Endothelial cell of umbilical vein (primary cell): ENCODE data around the gene HIVEP1. TPM values are rescaled to one million over a fixed set of nuclear protein-coding genes. Genes with fewer than 3 reads are reported as not detected.

Experiments used
- BruUV-seq: library from RNA; stranded (reverse); fragments of 400-500 nt; replicated peaks from 2 replicates; lab custom pipeline; 2021; lab: Mats Ljungman, UMichigan
- CTCF ChIA-PET: fragments of 300-600, 350-600 bp; sonication (Branson Sonifier 250); formaldehyde crosslinking; loops from one replicate; lab custom pipeline; 2021; ENCODE audit warnings: antibody characterized with exemption, inconsistent platforms; lab: Charles Lee
- POLR2A ChIA-PET: fragments of 300-600, 350-600 bp; sonication (Branson Sonifier 250); formaldehyde crosslinking; loops from one replicate; lab custom pipeline; 2021; ENCODE audit warnings: antibody characterized with exemption, inconsistent platforms; lab: Charles Lee
- DNase-seq: peaks from one replicate; pipeline ENCODE4 v3.0.0-alpha.2; 2011; ENCODE audit warnings: low read depth, low spot score
- FAIRE-seq: peaks from 2 replicates; lab custom pipeline; 2011; peaks lifted over from hg19 to GRCh38; lab: Jason Lieb, UNC
- H2AFZ ChIP-seq: 2 replicates; pipeline ENCODE4 v1.6.0; 2012; ENCODE audit warnings: low read depth, low read length, control low read depth, inconsistent platforms
- H3K27ac ChIP-seq: 2 replicates; pipeline ENCODE4 v1.5.1; 2011; ENCODE audit warnings: low read depth, mild to moderate bottlenecking, control low read depth, low read length, moderate library complexity; ENCODE audit not compliant: insufficient read depth
- H3K27me3 ChIP-seq, 2 experiments: 2 replicates each; pipeline versions ENCODE4 v1.6.0 to v1.6.1; 2011; ENCODE audit warnings: low read length in 2 of 2, mixed read lengths in 1 of 2; ENCODE audit not compliant: control insufficient read depth in 2 of 2, insufficient read depth in 2 of 2
- H3K36me3 ChIP-seq, 2 experiments: 2 replicates in 1 of 2; 3 replicates in 1 of 2; pipeline ENCODE4 v1.5.1; 2011; ENCODE audit warnings: low read length in 2 of 2, mild to moderate bottlenecking in 1 of 2, moderate library complexity in 1 of 2; ENCODE audit not compliant: control insufficient read depth in 2 of 2, insufficient read depth in 2 of 2; ENCODE audit errors: extremely low read depth in 1 of 2
- H3K4me1 ChIP-seq: 3 replicates; pipeline ENCODE4 v1.5.1; 2011; ENCODE audit warnings: mild to moderate bottlenecking, low read length; ENCODE audit not compliant: control insufficient read depth, insufficient read depth; ENCODE audit errors: extremely low read depth
- H3K4me2 ChIP-seq: 2 replicates; pipeline ENCODE4 v1.6.1; 2011; ENCODE audit warnings: low read length, control low read depth, mixed read lengths; ENCODE audit not compliant: insufficient read depth
- H3K4me3 ChIP-seq, 3 experiments: fragments of 200-600 bp in 1 of 3; sonication (generic), shearing (Covaris generic) in 1 of 3; replicated peaks in 1 of 3; 2 replicates each; pipeline ENCODE4 v1.5.1; 2011 to 2016; ENCODE audit warnings: control low read depth in 3 of 3, low read length in 3 of 3, mild to moderate bottlenecking in 2 of 3, inconsistent platforms in 1 of 3, low read depth in 1 of 3, moderate library complexity in 1 of 3; ENCODE audit not compliant: insufficient read depth in 1 of 3
- H3K79me2 ChIP-seq: 2 replicates; pipeline ENCODE4 v1.6.0; 2012; ENCODE audit warnings: low read length, inconsistent platforms; ENCODE audit not compliant: control insufficient read depth, insufficient read depth
- H3K9ac ChIP-seq: replicated peaks from 2 replicates; pipeline ENCODE3; 2011; ENCODE audit warnings: low read length, control low read depth; ENCODE audit not compliant: insufficient read depth; ENCODE audit errors: extremely low read depth
- H3K9me1 ChIP-seq: replicated peaks from 3 replicates; pipeline ENCODE4 v1.6.0; 2011; ENCODE audit warnings: mild to moderate bottlenecking, low read length; ENCODE audit not compliant: control insufficient read depth, insufficient read depth; ENCODE audit errors: extremely low read depth
- H3K9me3 ChIP-seq: replicated peaks from 2 replicates; pipeline ENCODE4 v1.5.1; 2012; ENCODE audit warnings: low read length, inconsistent platforms; ENCODE audit not compliant: control insufficient read depth, insufficient read depth
- H4K20me1 ChIP-seq: replicated peaks from 2 replicates; pipeline ENCODE3; 2011; ENCODE audit warnings: mild to moderate bottlenecking, low read length; ENCODE audit not compliant: control insufficient read depth, insufficient read depth; ENCODE audit errors: extremely low read depth
- FOS ChIP-seq: IDR thresholded peaks from 2 replicates; pipeline ENCODE4 v1.6.1; 2011; ENCODE audit warnings: mild to moderate bottlenecking, low read length, moderate library complexity, borderline replicate concordance; ENCODE audit not compliant: insufficient read depth
- GATA2 ChIP-seq: IDR thresholded peaks from 2 replicates; pipeline ENCODE4 v1.7.0; 2011; ENCODE audit warnings: low read depth, mild to moderate bottlenecking, moderate library complexity, mixed read lengths, low read length; ENCODE audit not compliant: insufficient read length, insufficient read depth
- JUN ChIP-seq: IDR thresholded peaks from 2 replicates; pipeline ENCODE4 v1.6.1; 2011; ENCODE audit warnings: borderline replicate concordance, low read depth; ENCODE audit not compliant: insufficient read length, insufficient read depth
- POLR2A ChIP-seq: IDR thresholded peaks from 2 replicates; pipeline ENCODE4 v1.6.1; 2012; ENCODE audit warnings: low read depth, mild to moderate bottlenecking, control low read depth, low read length
- POLR2AphosphoS5 ChIP-seq: IDR thresholded peaks from 2 replicates; pipeline ENCODE4 v1.6.1; 2012; ENCODE audit warnings: low read depth, mild to moderate bottlenecking, control low read depth, low read length, moderate library complexity; ENCODE audit not compliant: insufficient read depth
- dilution Hi-C: fragments of 300-500 bp; cut with MboI; formaldehyde crosslinking; loops from one replicate; pipeline ENCODE4 v1.15.0; 2019; ENCODE audit warnings: low sequenced_read_pairs; ENCODE audit not compliant: extremely low pct_ligation_motif_present
- intact Hi-C: fragments of 100-400 bp; cut with micrococcal nuclease; formaldehyde crosslinking; loops from one replicate; pipeline ENCODE4 v1.10.0; 2022
- polyA plus RNA-seq, 4 experiments: library from polyadenylated mRNA; depleted of rRNA in 3 of 4; stranded (reverse) in 3 of 4; unstranded in 1 of 4; fragments of >200 nt; gene quantifications; 2 replicates each; pipeline versions ENCODE4 v1.2.1 to v1.2.3, GENCODE V29; 2011 to 2012; ENCODE audit warnings: missing spikeins in 1 of 4
- total RNA-seq: library from RNA; stranded (reverse); gene quantifications from 2 replicates; pipeline ENCODE4 v1.2.3, GENCODE V29; 2021
- TF ChIP-seq, protein P1 (sequence below), 2 donors: IDR thresholded peaks; 1 replicate in 1 of 2; 2 replicates in 1 of 2; pipeline ENCODE4 v1.5.1; 2011; ENCODE audit warnings: low read length in 2 of 2, mild to moderate bottlenecking in 2 of 2, moderate library complexity in 2 of 2, control low read depth in 1 of 2, inconsistent platforms in 1 of 2, low read depth in 1 of 2; ENCODE audit not compliant: insufficient read depth in 1 of 2; ENCODE audit errors: extremely low read depth in 1 of 2

The HIVEP1 gene
- total and polyA plus RNA-seq, 2 donors (not counting 3 experiments of a cell fraction or from before 2014, with no cell fraction given) = 33.5 to 49.2 TPM

DNA sequence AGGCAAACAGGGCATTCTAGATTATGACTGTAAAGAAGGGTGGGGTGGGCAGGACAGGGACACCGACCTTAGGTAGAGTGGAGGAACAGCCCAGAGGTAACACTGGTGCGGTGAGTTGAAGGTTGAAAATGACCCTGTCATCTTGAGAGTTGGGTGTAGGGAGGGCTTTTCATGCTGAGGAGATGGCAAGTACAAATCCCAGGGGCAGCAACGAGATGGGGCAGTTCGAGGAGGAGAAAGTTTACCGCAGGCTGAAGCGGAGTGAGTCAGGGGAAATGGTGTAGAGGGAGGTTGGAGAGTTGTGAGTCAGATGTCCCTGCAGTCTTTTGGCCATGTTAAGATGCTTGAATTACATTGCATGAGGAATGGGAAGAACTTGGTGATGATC lies 101.1 kb downstream of the HIVEP1 start:
- dilution Hi-C loops = no loop called here
- Histone ChIP-seq H3K27me3 (no peaks in the 10 kb centered on the region), H4K20me1 (no peaks in the 10 kb centered on the region), H3K9me1 (no peaks in the 10 kb centered on the region), H2AFZ (no peak overlapping the region), H3K36me3 (peaks cover 0 to 10% of the 10 kb centered on the region in 2 experiments), H3K4me2 (no peak overlapping the region), H3K4me1 (peaks cover 10% of the 10 kb centered on the region), H3K4me3 (no peak overlapping the region), H3K27ac (peak overlapping the region; percentile 9), H3K79me2 (peaks cover 12% of the 10 kb centered on the region), H3K9ac (no peak overlapping the region), H3K9me3 (no peaks in the 10 kb centered on the region)
- FAIRE-seq (peak; percentile 37), DNase-seq (peak; percentile 26)
- intact Hi-C loops = no loop called here
- no TSS peak for BruUV-seq
- POLR2A ChIA-PET = no interaction called here
- CTCF ChIA-PET = interaction anchor here (1.2 to 1.4 kb wide), 2 partner anchors 9 to 38 kb away, joined by 3 read pairs; no protein-coding TSS in a partner anchor
- TF ChIP-seq POLR2AphosphoS5 = no peak
- TF ChIP-seq POLR2A = no peak
- no peak for TF ChIP-seq GATA2
- no peak for TF ChIP-seq JUN
- TF ChIP-seq, protein P1, sequence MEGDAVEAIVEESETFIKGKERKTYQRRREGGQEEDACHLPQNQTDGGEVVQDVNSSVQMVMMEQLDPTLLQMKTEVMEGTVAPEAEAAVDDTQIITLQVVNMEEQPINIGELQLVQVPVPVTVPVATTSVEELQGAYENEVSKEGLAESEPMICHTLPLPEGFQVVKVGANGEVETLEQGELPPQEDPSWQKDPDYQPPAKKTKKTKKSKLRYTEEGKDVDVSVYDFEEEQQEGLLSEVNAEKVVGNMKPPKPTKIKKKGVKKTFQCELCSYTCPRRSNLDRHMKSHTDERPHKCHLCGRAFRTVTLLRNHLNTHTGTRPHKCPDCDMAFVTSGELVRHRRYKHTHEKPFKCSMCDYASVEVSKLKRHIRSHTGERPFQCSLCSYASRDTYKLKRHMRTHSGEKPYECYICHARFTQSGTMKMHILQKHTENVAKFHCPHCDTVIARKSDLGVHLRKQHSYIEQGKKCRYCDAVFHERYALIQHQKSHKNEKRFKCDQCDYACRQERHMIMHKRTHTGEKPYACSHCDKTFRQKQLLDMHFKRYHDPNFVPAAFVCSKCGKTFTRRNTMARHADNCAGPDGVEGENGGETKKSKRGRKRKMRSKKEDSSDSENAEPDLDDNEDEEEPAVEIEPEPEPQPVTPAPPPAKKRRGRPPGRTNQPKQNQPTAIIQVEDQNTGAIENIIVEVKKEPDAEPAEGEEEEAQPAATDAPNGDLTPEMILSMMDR (IDR thresholded peaks at IDR 0.05; ENCODE audit: extremely low read depth in 1 of 2, insufficient read depth in 1 of 2, low read depth in 1 of 2, low read length in 2 of 2) = no peak
- no peak for TF ChIP-seq FOS
